ENCODE results near the gene TMCO1.

DNA sequence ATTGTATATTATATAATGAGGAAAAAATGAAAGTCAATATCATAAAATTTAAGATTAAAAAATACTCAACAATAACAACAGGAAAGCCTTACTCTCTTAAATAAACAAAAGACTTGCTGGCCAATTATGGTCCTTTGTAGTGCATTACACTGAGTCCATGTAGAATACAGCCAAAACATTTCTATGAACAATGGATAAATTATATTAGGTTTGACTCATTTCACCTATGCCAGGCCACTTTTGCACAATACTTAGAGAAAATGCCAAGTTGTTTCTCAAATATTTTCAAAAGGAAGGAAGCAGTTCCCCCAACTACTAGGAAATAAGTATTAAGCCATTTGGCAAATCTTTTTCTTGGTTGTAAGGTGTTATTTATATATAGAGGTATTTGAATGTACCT lies 38.9 kb upstream of the TMCO1 start:
- TF ChIP-seq POLR2A (IDR thresholded peaks at IDR 0.05; ENCODE audit: low read length), result no peak
- no peak for TF ChIP-seq GATA1 (IDR thresholded peaks at IDR 0.05; ENCODE audit: low read depth, low read length)

Data from erythroblast (primary cell).